GM19193 (cell line): ENCODE data around the gene CDC42BPB.

Experiments used
- POLR2A ChIP-seq: IDR thresholded peaks from 4 replicates; pipeline ENCODE4 v1.6.1; 2011; ENCODE audit not compliant: insufficient read depth, insufficient read length; ENCODE audit errors: extremely low read depth

The CDC42BPB gene

DNA sequence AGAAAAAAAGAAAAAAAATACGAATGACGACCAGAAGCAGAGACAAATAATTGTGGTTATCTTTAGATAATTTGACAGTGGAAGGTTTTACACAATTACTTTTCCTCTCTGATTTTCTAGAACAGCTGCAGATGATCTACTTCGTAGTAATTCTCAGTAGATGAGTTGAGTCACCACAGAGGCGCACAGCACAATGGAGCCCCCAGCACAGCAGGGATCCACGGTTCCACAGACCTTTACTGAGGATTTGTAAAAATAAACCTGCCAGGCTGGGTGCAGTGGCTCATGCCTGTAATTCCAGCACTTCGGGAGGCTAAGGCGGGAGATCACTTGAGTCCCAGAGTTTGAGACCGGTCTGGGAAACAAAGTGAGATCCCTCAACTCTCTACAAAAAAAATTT lies 105.5 kb downstream of the CDC42BPB start:
- TF ChIP-seq POLR2A = no peak

DNA sequence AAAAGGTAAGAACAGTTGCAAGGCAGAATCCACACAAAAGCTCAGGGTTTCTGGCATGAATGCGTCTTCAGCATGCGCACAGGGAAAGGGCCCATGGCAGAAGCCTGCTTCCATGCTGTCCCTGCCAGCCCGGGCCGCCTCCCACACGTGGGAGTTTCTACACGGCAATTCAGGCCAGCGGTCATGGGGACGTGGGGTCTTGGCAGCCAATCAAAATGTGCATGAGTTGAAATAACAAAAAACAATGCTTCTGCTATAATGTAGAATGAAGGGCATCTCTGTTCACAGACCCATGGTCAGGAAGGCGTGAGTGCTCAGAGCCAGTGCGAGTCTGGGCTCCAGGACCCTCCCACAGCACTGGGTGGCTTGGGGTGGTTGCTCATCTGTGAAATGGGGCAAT lies 106.3 kb downstream of the CDC42BPB start:
- no peak for TF ChIP-seq POLR2A

DNA sequence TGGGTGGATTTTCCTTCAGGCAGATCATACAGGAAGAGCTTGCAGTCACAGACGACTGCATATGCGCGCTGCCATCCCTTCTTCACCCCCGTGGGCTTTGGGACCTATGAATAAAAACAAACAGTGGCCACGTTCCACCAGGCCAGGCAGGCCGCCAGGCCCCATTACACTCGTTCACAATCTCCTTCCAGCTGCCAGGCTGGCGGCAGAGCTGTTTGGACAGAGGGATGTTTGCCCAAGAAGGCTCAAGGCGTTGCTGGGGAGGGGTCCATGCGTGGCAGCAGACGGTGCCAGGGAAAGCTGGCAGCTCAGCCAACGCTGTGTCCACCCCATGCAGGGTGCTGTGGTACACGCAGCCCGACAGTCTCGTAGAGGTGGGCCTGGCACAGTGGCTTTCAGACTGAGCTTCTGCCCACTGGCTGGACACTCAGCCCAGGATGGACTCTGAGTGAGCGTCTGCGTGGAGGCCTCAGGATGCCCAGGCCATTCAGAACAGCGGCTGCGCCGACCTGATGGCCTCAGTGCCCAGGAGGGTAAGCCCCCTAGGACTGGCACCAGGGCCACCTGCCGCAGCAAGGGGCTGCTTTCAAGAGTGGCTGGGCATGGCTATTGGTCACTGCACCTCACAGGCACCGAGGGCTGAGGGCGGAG lies 107.4 kb downstream of the CDC42BPB start:
- TF ChIP-seq POLR2A = no peak

DNA sequence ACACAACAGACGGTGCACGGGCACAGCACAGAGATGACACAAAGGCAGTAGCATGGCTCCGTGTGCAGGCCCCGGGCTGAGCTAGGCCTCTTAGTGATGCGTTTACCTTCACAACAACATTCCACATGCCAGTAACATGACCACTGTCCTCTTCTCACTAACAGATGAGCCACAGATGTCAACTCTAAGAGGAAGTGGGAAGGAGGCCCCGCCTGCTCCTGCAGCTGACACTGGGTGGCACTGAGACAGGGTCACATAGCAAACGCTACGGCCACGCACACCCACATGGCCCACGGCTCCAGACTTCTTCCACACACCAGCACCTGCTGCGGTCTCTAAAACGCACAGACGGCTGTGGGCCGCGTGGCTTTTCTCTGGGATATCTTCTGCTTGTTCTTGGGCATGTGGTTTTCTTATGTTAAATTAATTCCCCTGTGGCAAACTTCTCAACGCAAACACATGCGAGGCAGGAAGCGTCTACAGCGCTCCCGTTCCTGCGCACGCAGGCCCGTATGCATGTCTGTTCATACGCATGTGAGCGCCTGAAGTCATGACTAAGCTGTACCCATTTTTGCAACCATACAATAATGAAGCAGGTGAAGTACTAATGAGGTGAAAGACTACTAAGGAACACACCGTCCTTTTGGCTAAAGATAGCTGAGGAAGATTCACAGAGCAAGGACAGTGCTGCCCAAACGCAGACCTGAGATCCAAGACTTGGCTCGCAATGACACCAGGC lies 108.1 kb downstream of the CDC42BPB start:
- TF ChIP-seq POLR2A = no peak

DNA sequence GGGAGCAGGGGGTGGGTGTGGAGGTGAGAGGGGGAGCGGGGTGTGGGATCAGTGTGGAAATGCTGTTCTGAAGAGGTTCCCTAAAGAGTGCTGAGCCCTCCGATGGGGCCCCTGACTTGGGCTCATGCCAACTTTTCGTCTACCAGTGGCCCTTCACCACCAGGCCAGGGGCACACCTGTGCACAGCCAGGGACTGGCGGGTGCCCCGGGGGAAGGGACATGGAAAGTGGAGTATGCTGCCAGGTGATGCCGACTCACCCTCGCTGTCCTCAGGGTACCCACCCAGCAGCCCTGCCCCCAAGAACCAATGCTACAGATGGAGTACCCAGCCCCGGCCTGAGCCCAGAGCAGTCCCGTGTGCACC lies 108.7 kb downstream of the CDC42BPB start:
- no peak for TF ChIP-seq POLR2A

DNA sequence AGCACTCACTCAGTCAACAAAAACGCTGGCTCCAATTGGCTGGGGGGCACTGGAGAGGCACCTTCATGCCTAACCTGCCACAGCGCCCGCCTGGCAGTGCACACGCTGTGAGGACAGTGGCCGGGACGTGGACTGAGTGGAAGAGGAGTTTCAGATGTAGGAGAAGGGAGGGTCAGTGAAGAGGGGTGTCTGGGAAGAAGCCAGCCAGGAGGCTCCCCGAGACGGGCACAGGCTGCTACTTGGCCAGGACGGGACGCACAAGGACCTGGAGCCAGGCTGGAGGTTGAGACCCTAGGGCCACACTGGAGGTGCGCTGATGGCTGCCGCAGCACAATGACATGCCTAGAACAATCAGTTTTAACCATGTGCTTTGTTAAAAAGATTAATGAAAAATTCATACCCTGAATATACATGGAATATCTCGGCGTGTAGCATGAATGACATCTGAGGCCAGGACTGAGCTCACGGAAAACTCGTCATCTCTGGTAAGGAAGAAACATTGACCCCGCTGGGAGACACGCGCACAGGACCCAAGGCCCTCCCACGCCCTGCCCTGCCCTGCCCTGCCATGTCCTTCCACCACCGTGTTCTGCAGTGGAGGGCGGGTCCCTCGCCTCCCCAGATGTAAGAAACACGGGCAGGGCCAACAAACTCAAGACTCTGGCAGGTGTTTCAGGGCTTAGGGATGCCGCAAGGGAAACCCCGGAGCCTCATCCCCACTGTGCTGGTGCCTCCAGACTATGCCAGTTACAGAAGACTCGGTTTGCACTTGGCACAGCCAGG lies 109.8 kb downstream of the CDC42BPB start:
- TF ChIP-seq POLR2A = no peak

DNA sequence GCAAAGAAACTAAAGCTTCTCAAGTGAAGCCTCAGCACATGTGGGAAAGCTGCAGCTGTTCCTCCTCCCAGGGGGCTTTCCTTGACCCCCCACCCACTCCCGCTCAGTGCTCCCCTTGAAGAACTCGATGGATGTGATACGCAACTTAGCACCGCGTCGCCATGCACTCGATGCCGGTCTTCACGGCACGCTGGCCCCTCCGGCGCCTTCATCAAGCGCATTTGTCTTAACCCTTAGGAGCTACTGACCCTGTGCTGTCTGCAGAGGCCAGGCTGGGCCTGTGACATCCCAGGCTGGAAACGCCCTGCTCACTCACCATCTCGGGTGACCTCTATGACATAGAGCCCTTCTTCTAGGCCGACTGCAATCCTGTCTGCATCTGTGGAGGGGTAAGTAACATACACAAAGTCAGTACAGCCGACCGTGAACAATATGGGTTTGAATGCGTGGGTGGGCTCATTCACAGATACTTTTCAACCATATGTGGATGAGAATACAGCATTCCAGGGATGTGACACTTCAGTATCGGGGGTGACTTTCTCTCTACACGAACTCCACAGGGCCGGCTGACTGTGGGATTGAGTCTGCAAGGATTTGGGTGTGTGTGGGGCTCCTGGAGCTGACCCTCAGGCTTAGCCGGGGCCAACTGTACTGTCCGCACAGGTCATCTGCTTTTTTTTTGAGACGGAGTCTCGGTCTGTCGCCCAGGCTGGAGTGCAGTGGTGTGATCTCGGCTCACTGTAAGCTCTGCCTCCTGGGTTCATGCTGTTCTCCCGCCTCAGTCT lies 111.8 kb downstream of the CDC42BPB start:
- TF ChIP-seq POLR2A = no peak

DNA sequence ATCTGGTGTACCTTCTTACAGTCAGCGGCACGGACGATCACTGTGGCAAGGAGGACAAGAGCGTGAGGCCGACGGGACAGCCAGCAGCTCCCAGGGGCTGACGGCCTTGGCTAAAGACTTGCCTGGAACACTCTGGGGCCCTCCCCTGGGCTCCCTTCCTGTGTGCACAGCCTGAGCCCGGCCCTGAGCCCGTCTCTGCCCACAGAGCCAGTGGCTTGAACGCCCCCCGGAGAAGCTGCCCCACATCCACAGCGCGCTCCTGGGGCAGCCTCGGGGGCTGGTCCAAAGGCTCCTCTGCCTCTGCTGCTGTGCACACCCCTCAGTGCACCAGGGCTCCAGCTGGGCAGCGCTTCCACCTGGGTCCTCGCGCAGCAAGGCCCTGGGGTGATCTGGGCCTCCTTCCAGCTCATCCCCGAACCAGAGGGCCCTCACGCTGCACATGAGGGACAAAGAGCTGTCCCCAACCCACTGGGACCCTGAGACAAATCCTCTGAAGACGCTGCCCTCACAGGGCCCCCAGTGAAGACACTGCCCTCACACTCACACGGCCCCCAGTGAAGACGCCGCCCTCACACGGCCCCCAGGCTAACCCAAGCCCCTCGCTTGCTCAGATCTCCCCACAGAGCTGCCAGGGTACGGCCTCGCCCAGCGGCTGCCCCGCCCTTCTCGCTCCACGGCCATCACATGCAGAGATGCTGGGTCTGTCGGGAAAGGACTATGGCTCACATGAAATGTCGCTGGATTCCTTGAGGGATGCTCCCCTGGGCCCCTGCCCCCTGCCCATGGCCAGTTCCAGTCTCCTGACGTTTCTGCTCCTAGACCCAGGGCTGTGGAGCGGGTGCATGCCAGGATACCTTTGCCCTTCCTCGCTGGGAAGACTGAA lies 112.7 kb downstream of the CDC42BPB start:
- no peak for TF ChIP-seq POLR2A

DNA sequence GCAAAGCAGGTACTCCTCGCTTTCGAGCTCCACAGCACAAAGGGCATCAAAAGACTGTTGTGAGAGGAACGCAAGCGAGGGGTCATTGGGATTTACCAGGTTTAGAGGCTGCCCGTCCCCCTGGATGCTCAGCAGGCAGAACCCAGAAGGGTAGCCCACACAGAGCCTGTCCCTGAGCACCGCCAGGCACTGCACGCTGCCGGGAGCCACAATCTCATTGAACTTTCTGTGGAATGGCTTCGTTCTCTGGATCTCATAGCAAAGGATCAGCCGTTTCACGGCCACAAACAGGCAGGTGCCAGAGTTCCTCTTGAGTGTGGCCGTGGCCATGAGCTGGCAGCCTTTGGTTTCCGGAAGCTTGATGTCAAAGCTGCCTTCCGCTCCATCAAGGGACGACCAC lies 113.4 kb downstream of the CDC42BPB start:
- no peak for TF ChIP-seq POLR2A

DNA sequence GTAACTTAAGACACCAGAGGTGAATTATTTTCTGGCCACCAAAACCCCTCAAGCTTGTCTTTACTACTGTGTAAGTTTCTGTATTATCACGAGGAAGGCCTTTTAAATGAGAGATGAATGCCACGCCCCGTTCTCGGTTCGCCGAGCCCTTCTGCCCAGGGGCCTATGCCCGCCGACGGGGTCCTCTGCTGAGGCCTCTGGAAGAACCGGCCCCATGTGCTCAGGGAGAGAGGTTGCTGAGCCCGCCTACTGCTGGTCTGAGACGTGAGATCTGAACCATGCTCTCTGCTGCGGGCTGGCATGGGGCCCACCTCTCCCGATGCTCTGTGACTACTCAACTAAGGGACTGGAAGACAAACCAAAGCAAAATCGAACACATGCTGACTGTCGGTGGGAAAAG lies 113.9 kb downstream of the CDC42BPB start:
- no peak for TF ChIP-seq POLR2A

DNA sequence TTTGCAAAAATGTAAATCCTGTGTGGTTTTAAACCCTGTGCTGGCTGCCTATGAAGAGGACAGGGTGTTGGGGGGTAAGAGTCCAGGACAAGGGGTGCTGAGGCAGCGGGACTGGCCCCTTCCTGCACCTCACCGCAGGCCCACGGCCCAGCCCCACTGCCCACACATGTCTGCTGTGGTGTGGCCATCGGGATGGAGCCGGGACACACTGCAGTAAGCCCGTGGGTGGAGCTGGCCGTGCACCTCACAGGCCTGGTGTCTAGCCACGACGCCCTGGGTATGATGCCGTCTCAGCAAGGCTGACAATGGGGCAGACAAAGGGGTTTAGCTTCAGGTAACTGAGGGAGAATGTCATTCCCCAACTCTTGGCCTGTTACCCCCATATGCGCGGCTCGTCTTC lies 115.3 kb downstream of the CDC42BPB start:
- TF ChIP-seq POLR2A = no peak

DNA sequence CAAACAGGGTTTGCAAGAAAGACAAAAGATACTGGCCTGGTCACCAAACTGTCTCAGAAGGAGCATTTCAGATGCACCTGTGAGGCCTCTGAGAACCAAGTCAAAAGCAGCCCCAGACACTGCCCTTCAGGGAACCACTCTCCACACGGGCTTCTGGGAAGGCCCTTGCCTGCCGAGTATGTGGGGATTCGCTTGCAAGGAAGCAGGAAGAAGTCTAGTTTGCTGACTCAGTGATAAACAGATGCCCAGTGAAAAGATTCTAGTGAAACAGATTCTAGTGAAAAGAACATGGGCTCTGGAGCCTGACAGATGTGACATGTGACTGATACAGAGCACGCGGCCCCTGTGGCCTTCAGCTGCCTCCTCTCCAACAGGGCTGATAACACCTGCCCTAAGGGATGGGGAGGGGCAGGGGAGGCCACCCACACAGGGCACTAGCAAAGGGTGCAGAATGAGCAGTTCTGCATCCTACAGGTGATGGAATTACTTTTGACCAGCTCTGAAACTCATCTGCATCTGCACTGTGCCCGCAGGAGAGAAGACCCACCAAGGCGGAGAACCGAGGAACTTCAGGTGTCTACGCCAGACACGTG lies 115.8 kb downstream of the CDC42BPB start:
- TF ChIP-seq POLR2A = no peak

DNA sequence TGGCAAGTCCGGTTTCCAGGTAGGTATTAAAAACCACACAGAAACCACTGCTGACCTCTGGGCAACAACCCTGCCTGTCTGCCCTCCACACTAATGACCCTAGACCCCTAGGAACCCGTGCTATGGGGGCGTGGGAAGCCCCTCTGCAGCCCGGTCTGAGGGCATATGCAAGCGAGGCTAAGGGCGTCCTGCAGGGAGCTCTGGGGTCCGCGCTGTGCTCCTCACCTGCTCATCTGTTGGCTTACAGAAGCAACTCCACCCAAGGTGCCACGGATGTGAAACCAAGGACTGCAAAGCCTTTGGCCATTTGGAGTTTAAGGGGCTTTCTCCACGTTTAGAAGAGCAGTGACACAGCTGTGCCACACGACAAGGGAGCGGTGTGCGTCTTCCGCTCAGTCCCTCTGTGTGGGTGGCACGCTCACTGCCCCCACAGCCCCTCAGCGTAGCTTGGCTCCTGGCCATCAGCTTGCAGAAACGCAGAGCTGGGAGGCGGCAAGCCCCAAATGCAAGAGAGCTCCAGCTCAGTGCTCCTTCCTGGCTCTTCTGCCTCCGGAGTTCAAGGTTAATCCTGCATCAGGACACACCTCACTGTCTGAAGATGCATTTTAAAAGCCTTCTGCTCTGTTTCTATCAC lies 116.5 kb downstream of the CDC42BPB start:
- TF ChIP-seq POLR2A = no peak

DNA sequence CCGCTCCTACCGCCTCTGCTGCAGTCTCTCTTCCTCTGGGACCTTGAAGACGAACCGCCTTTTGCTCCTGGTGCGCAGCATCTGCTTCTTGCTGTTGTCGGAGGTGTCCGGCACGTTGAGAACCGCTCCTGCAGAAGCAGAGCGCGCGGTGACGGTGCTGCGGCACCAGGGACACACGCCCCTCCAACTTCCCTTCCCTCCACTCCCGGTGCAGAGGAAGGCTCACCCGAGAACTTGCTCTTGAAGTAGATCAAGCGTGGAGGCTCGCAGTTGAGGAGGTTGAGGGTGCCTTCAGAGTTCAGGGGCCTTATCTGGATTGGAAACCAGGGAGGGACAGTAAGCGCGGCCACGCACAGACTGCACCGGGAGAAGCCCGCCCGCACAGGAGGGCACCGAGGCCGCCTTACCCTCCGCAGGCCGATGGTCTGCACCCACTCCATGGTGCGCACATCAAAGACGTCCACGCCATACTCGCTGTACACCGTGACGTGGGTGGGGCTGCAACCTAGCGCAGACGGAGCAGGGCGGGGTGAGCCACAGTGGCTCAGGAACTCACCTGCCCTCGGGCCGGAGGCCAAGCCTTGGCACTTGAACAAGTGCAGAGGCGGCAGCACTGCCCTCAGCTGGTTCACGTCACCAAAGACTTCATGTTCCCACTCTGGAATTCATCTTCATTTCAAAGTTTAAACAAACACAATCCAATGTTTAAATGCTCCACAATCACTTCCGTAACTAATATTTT lies 117.4 kb downstream of the CDC42BPB start:
- no peak for TF ChIP-seq POLR2A
